DND-41 (cell line): ENCODE measurements around the gene CLEC10A.

Experiments
- ATAC-seq: fragments of 200-7000 bp; cut with Tn5 transposase; 3 replicates; pipeline ENCODE4 v1.9.1; 2021; ENCODE audit warnings: low read depth; ENCODE audit not compliant: insufficient read depth
- DNase-seq: peaks from one replicate; pipeline ENCODE4 v3.0.0-alpha.2; 2020
- H2AFZ ChIP-seq: 2 replicates; pipeline ENCODE4 v1.6.0; 2012; ENCODE audit warnings: low read depth, low read length
- H3K27ac ChIP-seq: 2 replicates; pipeline ENCODE4 v1.5.1; 2012; ENCODE audit warnings: low read length, inconsistent platforms
- H3K27me3 ChIP-seq: fragments of 200-600 bp; sonication (generic); 2 replicates; pipeline ENCODE4 v1.6.0; 2012; ENCODE audit warnings: low read length, mild to moderate bottlenecking, inconsistent platforms; ENCODE audit not compliant: insufficient read depth, poor library complexity
- H3K36me3 ChIP-seq: 2 replicates; pipeline ENCODE4 v1.5.1; 2012; ENCODE audit warnings: low read length, inconsistent platforms; ENCODE audit not compliant: insufficient read depth
- H3K4me1 ChIP-seq: 2 replicates; pipeline ENCODE4 v1.5.1; 2012; ENCODE audit warnings: mild to moderate bottlenecking, low read length; ENCODE audit not compliant: insufficient read depth
- H3K4me2 ChIP-seq: 2 replicates; pipeline ENCODE4 v1.6.0; 2012; ENCODE audit warnings: mild to moderate bottlenecking, moderate library complexity, low read length, inconsistent platforms; ENCODE audit not compliant: insufficient read depth
- H3K4me3 ChIP-seq, 2 experiments: fragments of 200-600 bp in 1 of 2; shearing (Covaris generic) in 1 of 2; 2 replicates each; pipeline ENCODE4 v1.5.1; 2012 to 2016; ENCODE audit warnings: inconsistent platforms in 2 of 2, low read length in 2 of 2, mild to moderate bottlenecking in 2 of 2, low read depth in 1 of 2, moderate library complexity in 1 of 2
- H3K79me2 ChIP-seq: 2 replicates; pipeline ENCODE4 v1.6.0; 2012; ENCODE audit warnings: low read length, inconsistent platforms; ENCODE audit not compliant: insufficient read depth
- H3K9ac ChIP-seq: 2 replicates; pipeline ENCODE4 v1.6.0; 2012; ENCODE audit warnings: low read depth, mild to moderate bottlenecking, inconsistent platforms, low read length, moderate library complexity
- H3K9me3 ChIP-seq: 2 replicates; pipeline ENCODE4 v1.5.1; 2012; ENCODE audit warnings: low read length, moderate library complexity, mild to moderate bottlenecking, inconsistent platforms; ENCODE audit not compliant: insufficient read depth, severe bottlenecking
- H4K20me1 ChIP-seq: 2 replicates; pipeline ENCODE4 v1.6.0; 2012; ENCODE audit warnings: low read length; ENCODE audit not compliant: insufficient read depth
- EZH2 ChIP-seq: IDR thresholded peaks from 3 replicates; pipeline ENCODE4 v1.6.1; 2012; ENCODE audit warnings: borderline replicate concordance, low read depth, mild to moderate bottlenecking, moderate library complexity, low read length, inconsistent platforms; ENCODE audit not compliant: severe bottlenecking
- TF ChIP-seq, protein P1 (sequence below): IDR thresholded peaks from 2 replicates; pipeline ENCODE4 v1.5.1; 2012; ENCODE audit warnings: borderline replicate concordance, low read length, moderate library complexity, mild to moderate bottlenecking; ENCODE audit not compliant: poor library complexity, severe bottlenecking; ENCODE audit errors: extremely low read depth

Gene CLEC10A

DNA sequence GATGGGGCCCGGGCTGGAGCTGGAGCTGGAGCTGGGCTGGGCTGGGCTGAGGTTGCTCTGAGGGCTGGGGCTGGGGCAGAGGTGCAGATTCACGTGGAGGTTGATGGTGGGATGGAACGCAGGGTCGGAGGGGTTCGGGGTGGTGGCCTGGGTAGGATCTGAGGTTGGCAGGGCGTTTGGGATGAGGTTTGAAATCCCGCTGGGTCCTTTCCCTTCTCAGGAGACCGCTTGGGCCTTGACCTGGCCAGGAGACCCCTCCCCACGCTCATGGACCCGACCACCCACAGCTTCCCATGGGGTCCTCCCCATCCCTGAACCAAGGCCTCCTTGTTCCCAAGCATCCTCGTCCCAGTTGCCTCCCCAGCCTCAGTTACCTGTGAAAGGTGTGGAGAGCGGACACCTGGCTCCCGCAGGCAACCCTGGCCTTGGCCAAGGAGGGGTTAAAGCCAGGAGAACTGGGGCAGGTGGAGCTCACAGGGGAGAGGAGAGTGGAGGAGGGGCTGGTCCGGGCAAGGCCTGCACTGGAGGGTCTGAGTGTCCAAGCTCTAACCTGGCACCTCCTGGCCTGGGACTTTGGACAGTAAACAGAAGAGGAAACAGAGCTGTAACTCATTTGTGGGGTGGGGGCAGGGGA is 34.3 kb upstream of the CLEC10A start, which contains the start of gene ASGR2:
Gene ASGR2 (minus strand): TSS at position 582 of the 634 bp plus-strand sequence. CDS start 582 bp downstream, outside the sequence.
- H3K27ac ChIP-seq = no peak within 1 kb of the TSS
- no peaks in the 10 kb centered on the region for H3K9me3 ChIP-seq
- TF ChIP-seq, protein P1, sequence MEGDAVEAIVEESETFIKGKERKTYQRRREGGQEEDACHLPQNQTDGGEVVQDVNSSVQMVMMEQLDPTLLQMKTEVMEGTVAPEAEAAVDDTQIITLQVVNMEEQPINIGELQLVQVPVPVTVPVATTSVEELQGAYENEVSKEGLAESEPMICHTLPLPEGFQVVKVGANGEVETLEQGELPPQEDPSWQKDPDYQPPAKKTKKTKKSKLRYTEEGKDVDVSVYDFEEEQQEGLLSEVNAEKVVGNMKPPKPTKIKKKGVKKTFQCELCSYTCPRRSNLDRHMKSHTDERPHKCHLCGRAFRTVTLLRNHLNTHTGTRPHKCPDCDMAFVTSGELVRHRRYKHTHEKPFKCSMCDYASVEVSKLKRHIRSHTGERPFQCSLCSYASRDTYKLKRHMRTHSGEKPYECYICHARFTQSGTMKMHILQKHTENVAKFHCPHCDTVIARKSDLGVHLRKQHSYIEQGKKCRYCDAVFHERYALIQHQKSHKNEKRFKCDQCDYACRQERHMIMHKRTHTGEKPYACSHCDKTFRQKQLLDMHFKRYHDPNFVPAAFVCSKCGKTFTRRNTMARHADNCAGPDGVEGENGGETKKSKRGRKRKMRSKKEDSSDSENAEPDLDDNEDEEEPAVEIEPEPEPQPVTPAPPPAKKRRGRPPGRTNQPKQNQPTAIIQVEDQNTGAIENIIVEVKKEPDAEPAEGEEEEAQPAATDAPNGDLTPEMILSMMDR = no peak
- TF ChIP-seq EZH2 = no peak
- H4K20me1 ChIP-seq = no peaks in the 10 kb centered on the region
- DNase-seq (no peak), ATAC-seq (no peak)
- no peak within 1 kb of the TSS for H3K9ac ChIP-seq
- no peak within 1 kb of the TSS for H3K4me2 ChIP-seq
- H3K36me3 ChIP-seq = no peaks in the 10 kb centered on the region
- H3K4me3 ChIP-seq = no peak within 1 kb of the TSS
- no peaks in the 10 kb centered on the region for H3K79me2 ChIP-seq
- no peak within 1 kb of the TSS for H2AFZ ChIP-seq
- H3K27me3 ChIP-seq = no peaks in the 10 kb centered on the region
- H3K4me1 ChIP-seq = no peaks in the 10 kb centered on the region

DNA sequence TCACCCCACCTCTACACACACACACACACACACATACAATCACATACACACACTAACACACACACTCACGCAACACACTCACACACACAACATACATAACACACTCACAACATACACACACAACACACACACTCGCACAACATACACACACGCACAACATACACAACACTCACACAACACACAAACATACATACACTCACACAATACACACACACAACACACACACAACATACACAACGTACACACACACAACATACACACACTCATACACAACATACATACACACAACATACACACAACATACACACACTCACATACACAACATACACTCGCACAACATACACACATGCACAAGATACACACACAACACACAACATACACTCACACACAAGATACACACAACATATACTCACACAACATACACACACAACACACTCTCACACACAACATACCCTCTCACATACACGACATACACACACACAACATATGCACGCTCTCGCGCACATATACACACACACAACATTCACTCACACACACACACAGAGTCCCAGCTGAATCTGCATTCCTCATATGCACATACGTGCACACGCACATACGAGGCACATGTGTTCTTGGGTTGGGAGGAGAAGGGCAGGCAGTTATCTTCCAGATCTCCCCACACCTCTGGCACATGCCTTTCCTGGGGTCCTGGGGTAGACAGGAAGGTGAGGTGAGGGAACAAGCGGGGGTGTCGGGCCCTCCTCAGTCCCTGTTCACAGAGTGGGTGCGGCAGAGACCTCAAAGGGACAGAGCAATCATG is 33.4 kb upstream of the CLEC10A start:
- Histone ChIP-seq H4K20me1 (no peaks in the 10 kb centered on the region), H3K4me3 (no peak overlapping the region), H3K27me3 (no peaks in the 10 kb centered on the region), H3K79me2 (no peaks in the 10 kb centered on the region), H3K9ac (no peak overlapping the region), H3K9me3 (no peaks in the 10 kb centered on the region), H3K36me3 (no peaks in the 10 kb centered on the region), H2AFZ (no peak overlapping the region), H3K4me1 (no peaks in the 10 kb centered on the region), H3K27ac (no peak overlapping the region), H3K4me2 (no peak overlapping the region)
- TF ChIP-seq, protein P1 = no peak
- TF ChIP-seq EZH2 = no peak
- no peak; the same call in 2 of the 3 replicates for ATAC-seq
- DNase-seq = no peak

DNA sequence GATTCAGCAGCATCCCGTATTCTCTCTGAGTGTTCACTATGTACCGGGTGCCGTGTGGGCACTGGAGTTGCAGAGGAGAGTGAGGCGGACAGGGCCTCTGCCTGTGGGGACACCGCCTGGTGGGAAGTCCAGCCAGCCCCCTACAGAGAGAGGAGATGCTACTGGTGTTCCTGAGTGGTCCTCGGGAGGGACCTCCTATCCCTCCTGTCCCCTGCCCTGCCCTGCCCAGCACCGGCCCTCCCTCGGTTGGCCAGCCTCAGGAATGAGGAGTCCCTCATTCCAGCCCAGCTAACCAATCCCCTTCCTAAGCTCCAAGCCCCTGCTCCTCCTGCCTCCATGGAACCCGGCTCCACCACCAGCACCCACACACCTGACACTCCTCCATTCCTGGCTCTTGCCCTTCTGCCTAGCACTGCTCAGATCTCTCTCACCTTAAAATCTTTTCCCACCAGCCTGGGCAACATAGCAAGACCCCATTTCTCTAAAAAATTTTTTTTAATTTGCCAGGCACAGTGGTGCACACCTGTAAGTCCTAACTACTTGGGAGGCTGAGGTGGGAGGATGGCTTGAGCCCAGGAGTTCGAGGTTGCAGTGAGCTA is 32.6 kb upstream of the CLEC10A start:
- DNase-seq (no peak), ATAC-seq (no peak)
- Histone ChIP-seq H2AFZ (no peak overlapping the region), H3K79me2 (no peaks in the 10 kb centered on the region), H3K9me3 (no peaks in the 10 kb centered on the region), H3K4me1 (no peaks in the 10 kb centered on the region), H3K9ac (no peak overlapping the region), H3K4me2 (no peak overlapping the region), H3K4me3 (no peak overlapping the region), H4K20me1 (no peaks in the 10 kb centered on the region), H3K27me3 (no peaks in the 10 kb centered on the region), H3K27ac (no peak overlapping the region), H3K36me3 (no peaks in the 10 kb centered on the region)
- TF ChIP-seq, protein P1 = no peak
- TF ChIP-seq EZH2 = no peak
